ENCODE results near the gene MTMR12.

DNA sequence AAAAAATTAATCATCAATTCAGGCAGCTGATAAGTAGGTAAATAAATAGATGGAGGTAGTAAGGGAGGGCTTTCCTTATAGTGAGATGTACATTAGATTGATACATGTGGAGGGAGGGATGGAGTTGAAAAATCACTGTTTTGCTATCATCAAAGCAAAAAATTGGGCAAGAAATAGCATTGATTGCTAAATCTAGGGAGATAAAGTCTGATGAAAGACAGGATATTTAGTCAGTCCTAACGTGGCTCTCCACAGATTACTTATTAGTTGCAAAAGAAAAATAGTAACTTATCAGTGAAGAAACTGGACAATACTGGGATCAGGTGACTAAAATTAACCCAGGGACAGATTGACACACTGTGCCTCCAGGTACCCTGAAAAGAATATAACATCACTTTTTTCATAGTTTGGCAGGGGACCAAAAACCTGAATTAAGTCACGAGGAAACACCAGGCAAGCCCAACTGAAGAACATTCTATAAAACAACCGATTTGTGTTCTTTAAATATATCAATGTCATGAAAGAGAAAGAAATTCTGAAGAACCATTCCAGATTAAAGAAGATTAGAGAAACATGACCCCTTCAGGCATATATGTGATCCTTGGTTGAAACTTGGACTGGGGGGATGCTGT, 111.5 kb downstream of the MTMR12 start:
- TF ChIP-seq RAD21 (IDR thresholded peaks at IDR 0.05; ENCODE audit: insufficient read depth, low read depth, low read length): no peak
- TF ChIP-seq POLR2AphosphoS2 (IDR thresholded peaks at IDR 0.05; ENCODE audit: low read depth, low read length): no peak
- no peak for TF ChIP-seq CEBPB (IDR thresholded peaks at IDR 0.05; ENCODE audit: borderline replicate concordance in 1 of 2, low read depth in 2 of 2, low read length in 2 of 2)
- TF ChIP-seq POLR2A (IDR thresholded peaks at IDR 0.05; ENCODE audit: low read depth, low read length): no peak
- TF ChIP-seq, protein P1, sequence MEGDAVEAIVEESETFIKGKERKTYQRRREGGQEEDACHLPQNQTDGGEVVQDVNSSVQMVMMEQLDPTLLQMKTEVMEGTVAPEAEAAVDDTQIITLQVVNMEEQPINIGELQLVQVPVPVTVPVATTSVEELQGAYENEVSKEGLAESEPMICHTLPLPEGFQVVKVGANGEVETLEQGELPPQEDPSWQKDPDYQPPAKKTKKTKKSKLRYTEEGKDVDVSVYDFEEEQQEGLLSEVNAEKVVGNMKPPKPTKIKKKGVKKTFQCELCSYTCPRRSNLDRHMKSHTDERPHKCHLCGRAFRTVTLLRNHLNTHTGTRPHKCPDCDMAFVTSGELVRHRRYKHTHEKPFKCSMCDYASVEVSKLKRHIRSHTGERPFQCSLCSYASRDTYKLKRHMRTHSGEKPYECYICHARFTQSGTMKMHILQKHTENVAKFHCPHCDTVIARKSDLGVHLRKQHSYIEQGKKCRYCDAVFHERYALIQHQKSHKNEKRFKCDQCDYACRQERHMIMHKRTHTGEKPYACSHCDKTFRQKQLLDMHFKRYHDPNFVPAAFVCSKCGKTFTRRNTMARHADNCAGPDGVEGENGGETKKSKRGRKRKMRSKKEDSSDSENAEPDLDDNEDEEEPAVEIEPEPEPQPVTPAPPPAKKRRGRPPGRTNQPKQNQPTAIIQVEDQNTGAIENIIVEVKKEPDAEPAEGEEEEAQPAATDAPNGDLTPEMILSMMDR (IDR thresholded peaks at IDR 0.05 in 2 of 3, conservative IDR thresholded peaks at IDR 0.05 in 1 of 3; ENCODE audit: control insufficient read depth in 2 of 3, extremely low read depth in 1 of 3, insufficient read depth in 1 of 3, low read depth in 3 of 3, low read length in 3 of 3): no peak
- TF ChIP-seq USF2 (IDR thresholded peaks at IDR 0.05; ENCODE audit: borderline replicate concordance, low read depth, low read length): no peak
